ENCODE measurements around the gene SPAG16. TPM values are rescaled to one million over a fixed set of nuclear protein-coding genes. Genes with fewer than 3 reads are reported as not detected.
A peak's percentile ranks its signal among the peaks of the same experiment; 100 is the strongest.

The SPAG16 gene
- total RNA-seq, 1 experiment from 2014 or later = 17.3 TPM

- Histone ChIP-seq H2BK15ac (ENCODE audit: low read depth, low read length) (no peak overlapping the region), H4K20me1 (ENCODE audit: control insufficient read depth, insufficient read depth, insufficient read length) (no peaks in the 10 kb centered on the region), H3K27ac (ENCODE audit: insufficient read length, low read depth, low read length) (no peak overlapping the region), H4K91ac (ENCODE audit: insufficient read length, low read depth, low read length) (no peak overlapping the region), H3K79me1 (ENCODE audit: insufficient read depth, low read depth, low read length, poor library complexity, severe bottlenecking) (no peaks in the 10 kb centered on the region), H3K9me3 (ENCODE audit: control insufficient read depth, low read depth, low read length) (no peaks in the 10 kb centered on the region), H4K5ac (ENCODE audit: insufficient read length, low read depth, low read length) (no peak overlapping the region), H3K4me2 (ENCODE audit: insufficient read depth, insufficient read length, low read length) (no peak overlapping the region), H3K9ac (ENCODE audit: extremely low read depth, insufficient read length, low read length) (no peak overlapping the region), H3T11ph (ENCODE audit: low read length) (no peak overlapping the region), H3K4ac (ENCODE audit: low read depth, low read length) (no peak overlapping the region), H4K8ac (replicated peaks; ENCODE audit: insufficient read length, low read depth, low read length) (no peak overlapping the region), H2BK120ac (ENCODE audit: low read depth, low read length, poor library complexity, severe bottlenecking) (no peak overlapping the region), H3K23me2 (ENCODE audit: insufficient read length, low read depth, low read length, poor library complexity, severe bottlenecking) (no peaks in the 10 kb centered on the region), H3K79me2 (ENCODE audit: insufficient read depth, low read length) (no peaks in the 10 kb centered on the region), H3K4me1 (ENCODE audit: insufficient read depth, low read length) (no peaks in the 10 kb centered on the region; the same call in 1 of the 2 replicates), H3K23ac (ENCODE audit: insufficient read length, low read depth, low read length) (no peak overlapping the region), H3K18ac (ENCODE audit: insufficient read length, low read depth, low read length) (no peak overlapping the region), H2BK5ac (ENCODE audit: insufficient read length, low read length) (no peak overlapping the region), H3K27me3 (ENCODE audit: insufficient read depth, low read length) (no peaks in the 10 kb centered on the region), H2AK5ac (ENCODE audit: insufficient read length, low read length) (no peak overlapping the region), H2AFZ (ENCODE audit: low read length) (no peak overlapping the region), H2BK12ac (ENCODE audit: insufficient read length, low read depth, low read length) (no peak overlapping the region), H2BK20ac (ENCODE audit: low read depth, low read length, poor library complexity, severe bottlenecking) (no peak overlapping the region), H3K14ac (ENCODE audit: insufficient read depth, low read length) (no peak overlapping the region), H3K56ac (ENCODE audit: insufficient read length, low read depth, low read length) (no peak overlapping the region)
- Mint-ChIP-seq H3K9me3 (peaks cover 4 to 8% of the 10 kb centered on the region in 2 experiments), H3K4me3 (no peak overlapping the region), H3K27ac (peak overlapping the region in 1 of 3 experiments; percentile 7; a peak in 1 of 7 replicates), H3K36me3 (ENCODE audit: insufficient read depth in 1 of 3, low read depth in 3 of 3) (peaks cover 0 to 10% (median 1%) of the 10 kb centered on the region in 3 experiments; a peak in 3 of 7 replicates), H3K27me3 (ENCODE audit: low read depth) (no peaks in the 10 kb centered on the region; the same call in 1 of the 2 replicates), H3K4me1 (peaks cover 18 to 20% of the 10 kb centered on the region in 2 experiments)
- no CpG with 5 or more reads among the region's 1 CpG for WGBS (ENCODE audit: extremely low coverage, insufficient read length, low lambda C conversion rate)
- DNase-seq = no peak
- no peak for TF ChIP-seq CTCF (conservative IDR thresholded peaks at IDR 0.05)
Measured at GRCh38 chr2:213722565-213722964, 438.3 kb downstream of the SPAG16 start.

All from H9 (cell line).